Activated naive CD4-positive, alpha-beta T cell treated with anti-CD3 and anti-CD28 coated beads, Interleukin-2, amount 50 U/mL, for 24 hours (primary cell): Measurements from ENCODE around the gene TRRAP.

Experiments
- H3K27ac Mint-ChIP-seq: one replicate; pipeline ENCODE4 v1.8.0; 2021; ENCODE audit warnings: mild to moderate bottlenecking, mixed read lengths
- H3K27me3 Mint-ChIP-seq: one replicate; pipeline ENCODE4 v1.8.0; 2021; ENCODE audit warnings: mixed read lengths
- H3K36me3 Mint-ChIP-seq: one replicate; pipeline ENCODE4 v1.8.0; 2021; ENCODE audit warnings: mixed read lengths
- H3K4me1 Mint-ChIP-seq: one replicate; pipeline ENCODE4 v1.8.0; 2021; ENCODE audit warnings: mixed read lengths
- H3K4me3 Mint-ChIP-seq: one replicate; pipeline ENCODE4 v1.8.0; 2021; ENCODE audit warnings: mild to moderate bottlenecking, mixed read lengths
- H3K9me3 Mint-ChIP-seq: one replicate; pipeline ENCODE4 v1.8.0; 2021; ENCODE audit warnings: mixed read lengths

Gene TRRAP

DNA sequence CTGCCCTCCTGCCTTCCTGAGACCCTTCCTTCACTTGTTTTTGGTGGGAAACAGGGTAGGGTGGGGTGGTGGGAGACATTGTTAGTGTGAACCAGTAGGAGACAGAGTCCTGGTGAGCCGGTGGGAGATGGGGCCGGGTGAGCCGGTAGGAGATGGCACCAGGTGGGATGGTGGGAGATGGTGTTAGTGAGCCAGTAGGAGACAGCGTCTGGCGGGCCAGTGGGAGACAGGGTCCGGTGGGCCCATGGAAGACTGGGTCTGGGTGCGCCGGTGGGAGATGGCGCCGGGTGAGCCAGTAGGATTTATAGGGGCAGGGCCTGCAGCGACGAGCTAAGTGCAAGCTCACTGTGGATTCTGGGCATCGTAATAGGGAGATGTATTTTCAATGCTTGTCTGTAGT lies 116.8 kb downstream of the TRRAP start:
- peaks cover 9% of the 10 kb centered on the region for H3K36me3 Mint-ChIP-seq
- H3K4me1 Mint-ChIP-seq: no peaks in the 10 kb centered on the region
- H3K27ac Mint-ChIP-seq: no peak overlapping the region
- no peaks in the 10 kb centered on the region for H3K27me3 Mint-ChIP-seq
- H3K4me3 Mint-ChIP-seq: no peak overlapping the region
- H3K9me3 Mint-ChIP-seq: no peaks in the 10 kb centered on the region

DNA sequence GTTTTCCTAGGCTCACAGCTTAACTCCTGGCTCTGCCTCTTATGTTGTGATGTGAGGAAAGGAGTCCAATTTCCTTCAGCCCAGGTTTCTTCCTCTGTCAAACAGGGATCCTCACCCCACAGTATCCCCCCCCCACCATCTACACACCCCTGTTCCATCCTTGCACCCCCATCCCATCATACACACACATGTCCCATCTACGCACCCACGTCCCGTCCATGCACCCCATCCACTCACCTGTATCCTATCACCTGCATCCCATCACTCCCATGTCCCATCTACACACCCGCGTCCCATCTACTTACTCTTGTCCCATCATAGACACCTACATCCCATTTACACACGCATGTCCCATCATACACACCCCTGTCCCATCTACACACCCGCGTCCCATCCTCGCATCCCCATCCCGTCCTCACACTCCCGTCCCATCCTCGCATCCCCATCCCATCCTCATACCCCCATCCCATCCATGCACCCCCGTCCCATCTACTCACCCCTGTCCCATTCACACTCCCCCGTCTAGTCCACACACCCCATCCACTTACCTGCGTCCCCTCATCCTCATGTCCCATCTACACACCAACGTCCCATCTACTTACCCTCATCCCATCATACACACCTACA lies 117.3 kb downstream of the TRRAP start:
- Mint-ChIP-seq H3K4me1 (no peaks in the 10 kb centered on the region), H3K27ac (no peak overlapping the region), H3K27me3 (no peaks in the 10 kb centered on the region), H3K36me3 (peaks cover 6% of the 10 kb centered on the region), H3K4me3 (no peak overlapping the region), H3K9me3 (no peaks in the 10 kb centered on the region)

DNA sequence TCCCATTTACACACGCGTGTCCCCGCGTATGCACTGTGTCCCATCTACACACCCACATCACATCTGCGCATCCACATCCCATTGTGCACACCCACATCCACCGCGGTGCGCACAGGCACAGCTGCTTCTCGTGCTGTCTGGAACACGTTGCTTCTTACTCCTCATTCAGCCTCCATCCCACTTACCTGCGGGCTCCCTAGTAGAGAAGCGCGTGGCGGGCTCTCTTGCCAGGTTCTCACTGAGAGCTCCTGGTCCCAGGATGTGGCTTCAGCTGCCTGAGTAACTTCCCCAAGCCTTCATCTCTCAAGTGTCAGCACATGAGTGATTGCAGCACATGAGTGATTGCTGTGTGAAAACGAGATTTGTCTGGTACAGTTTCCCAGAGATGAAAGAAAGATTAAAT lies 117.8 kb downstream of the TRRAP start:
- H3K9me3 Mint-ChIP-seq: no peaks in the 10 kb centered on the region
- H3K27me3 Mint-ChIP-seq: no peaks in the 10 kb centered on the region
- H3K27ac Mint-ChIP-seq: no peak overlapping the region
- H3K4me1 Mint-ChIP-seq: no peaks in the 10 kb centered on the region
- peaks cover 6% of the 10 kb centered on the region for H3K36me3 Mint-ChIP-seq
- H3K4me3 Mint-ChIP-seq: no peak overlapping the region

DNA sequence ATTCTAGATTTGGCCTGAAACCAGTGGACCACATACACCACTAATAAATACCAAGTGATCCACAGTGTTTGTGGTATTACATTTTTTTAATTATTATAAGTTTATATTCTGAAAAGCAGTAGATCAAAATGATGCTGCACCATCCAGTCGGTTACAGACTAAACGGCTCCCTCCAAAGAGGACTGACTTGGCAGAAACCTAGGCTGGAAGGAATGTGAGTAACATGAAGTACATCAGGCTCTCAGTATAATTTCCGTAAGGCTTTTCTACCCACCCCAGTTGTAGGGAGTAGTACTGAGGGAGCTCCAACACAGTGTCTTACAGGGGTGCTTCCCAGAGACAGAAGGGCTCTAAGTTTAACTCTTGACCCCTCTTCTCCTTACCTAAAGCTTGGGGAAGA lies 119.5 kb downstream of the TRRAP start:
- Mint-ChIP-seq H3K9me3 (no peaks in the 10 kb centered on the region), H3K27me3 (no peaks in the 10 kb centered on the region), H3K27ac (no peak overlapping the region), H3K4me1 (peaks cover 7% of the 10 kb centered on the region), H3K36me3 (peaks cover 6% of the 10 kb centered on the region), H3K4me3 (no peak overlapping the region)

DNA sequence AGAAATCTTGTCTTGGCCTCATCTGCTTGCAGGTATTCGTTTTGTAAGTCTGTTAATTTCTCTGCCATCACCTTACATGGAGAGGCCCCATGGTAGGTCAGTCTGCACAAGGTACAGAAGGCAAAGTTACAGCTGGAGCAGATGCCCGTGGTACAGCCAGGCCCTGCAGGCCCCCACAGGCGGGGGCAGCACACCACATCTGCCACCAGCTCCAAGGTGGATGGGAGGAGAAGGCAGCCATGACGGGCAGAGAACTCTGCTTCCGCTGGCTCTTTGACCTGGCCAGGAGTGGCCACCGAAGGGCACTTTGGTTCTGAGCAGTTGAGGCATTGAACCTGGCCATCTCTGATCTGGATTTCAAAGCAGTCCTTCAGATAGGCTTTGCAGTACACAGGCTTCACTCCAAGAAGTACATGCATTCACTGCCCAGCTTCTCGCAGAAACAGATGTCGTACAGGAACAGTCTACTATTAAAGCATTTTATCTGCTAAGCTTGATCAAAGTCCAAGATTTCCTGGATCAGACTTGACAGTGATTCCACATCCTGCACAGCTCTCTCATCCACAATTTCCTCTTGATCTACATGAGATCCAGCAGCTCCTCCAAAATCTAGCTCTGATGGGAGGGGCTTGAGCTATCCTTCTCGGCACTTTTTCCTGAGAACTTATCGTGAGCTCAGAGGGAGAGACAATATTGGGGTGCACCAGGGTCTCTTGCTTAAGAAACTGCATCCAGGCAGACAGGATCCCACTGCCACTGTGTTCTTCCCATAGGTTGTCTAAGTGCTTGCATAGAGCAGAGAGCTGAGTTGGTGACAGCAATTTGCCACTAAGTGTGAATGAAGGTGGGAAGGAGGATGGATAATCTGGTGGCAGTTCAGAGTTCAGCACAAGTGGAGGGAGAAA lies 120.7 kb downstream of the TRRAP start:
- Mint-ChIP-seq H3K9me3 (no peaks in the 10 kb centered on the region), H3K27me3 (no peaks in the 10 kb centered on the region), H3K4me1 (peaks cover 7% of the 10 kb centered on the region), H3K27ac (no peak overlapping the region), H3K36me3 (peaks cover 6% of the 10 kb centered on the region), H3K4me3 (no peak overlapping the region)

DNA sequence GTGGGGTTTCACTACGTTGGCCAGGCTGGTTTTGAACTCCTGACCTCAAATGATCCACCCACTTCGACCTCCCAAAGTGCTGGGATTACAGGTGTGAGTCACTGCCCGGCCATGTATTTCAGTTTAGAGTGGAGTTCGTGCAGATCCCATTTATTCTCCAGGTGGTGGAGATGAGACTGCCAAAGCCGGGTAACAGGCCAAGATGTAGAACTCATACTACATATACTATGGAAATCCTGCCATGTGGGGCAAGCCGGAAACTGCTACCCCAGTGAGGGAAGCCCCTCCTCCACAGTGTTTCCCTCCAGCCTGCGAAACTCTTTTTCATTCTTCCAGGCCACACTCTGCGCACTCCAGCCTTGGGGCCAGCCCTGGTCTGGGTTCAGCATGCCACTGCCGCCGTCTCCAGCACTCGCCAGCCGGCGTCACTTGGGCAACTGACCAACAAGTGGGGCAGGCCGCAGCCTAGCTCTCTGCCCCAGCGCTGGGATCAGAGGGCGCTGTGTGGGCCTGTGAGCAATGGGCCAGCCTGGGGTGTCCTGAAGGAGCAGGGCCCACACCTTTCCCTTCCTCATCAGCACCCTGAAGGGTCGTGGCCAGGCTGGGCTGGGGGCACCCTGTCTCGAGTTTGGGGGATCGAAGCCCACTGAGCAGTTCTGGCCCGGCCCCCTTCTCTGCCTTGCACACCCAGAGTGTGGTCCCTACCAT lies 122.0 kb downstream of the TRRAP start:
- Mint-ChIP-seq H3K4me3 (no peak overlapping the region), H3K36me3 (peaks cover 10% of the 10 kb centered on the region), H3K27me3 (no peaks in the 10 kb centered on the region), H3K4me1 (peaks cover 7% of the 10 kb centered on the region), H3K27ac (no peak overlapping the region), H3K9me3 (no peaks in the 10 kb centered on the region)

DNA sequence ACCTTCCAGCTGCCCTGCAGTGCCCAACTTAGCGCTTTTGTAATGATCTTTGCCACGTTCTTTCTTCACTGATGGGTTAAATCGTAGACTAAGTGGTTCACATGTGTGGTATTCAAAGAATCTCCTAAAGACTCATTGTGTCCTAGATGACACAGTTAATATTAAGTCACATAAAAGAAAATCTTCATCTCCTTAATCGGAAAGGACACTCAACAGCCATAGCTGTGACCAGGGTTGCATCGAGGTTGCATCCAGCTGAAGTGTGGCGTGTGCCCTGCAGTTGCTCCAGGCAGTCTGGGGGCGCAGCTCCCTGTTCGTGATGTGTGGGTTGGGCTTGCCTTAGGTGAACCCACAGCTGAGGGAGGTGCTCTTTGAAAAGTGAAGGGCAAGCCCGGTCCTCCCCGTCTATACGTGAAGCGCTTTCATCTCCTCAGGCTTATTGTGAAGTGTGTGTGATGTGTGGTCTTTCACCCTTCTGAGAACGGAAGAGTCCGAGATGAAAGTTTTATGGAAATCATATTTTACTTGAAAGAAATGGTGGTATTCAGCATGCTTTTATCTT lies 122.7 kb downstream of the TRRAP start:
- no peak overlapping the region for H3K27ac Mint-ChIP-seq

DNA sequence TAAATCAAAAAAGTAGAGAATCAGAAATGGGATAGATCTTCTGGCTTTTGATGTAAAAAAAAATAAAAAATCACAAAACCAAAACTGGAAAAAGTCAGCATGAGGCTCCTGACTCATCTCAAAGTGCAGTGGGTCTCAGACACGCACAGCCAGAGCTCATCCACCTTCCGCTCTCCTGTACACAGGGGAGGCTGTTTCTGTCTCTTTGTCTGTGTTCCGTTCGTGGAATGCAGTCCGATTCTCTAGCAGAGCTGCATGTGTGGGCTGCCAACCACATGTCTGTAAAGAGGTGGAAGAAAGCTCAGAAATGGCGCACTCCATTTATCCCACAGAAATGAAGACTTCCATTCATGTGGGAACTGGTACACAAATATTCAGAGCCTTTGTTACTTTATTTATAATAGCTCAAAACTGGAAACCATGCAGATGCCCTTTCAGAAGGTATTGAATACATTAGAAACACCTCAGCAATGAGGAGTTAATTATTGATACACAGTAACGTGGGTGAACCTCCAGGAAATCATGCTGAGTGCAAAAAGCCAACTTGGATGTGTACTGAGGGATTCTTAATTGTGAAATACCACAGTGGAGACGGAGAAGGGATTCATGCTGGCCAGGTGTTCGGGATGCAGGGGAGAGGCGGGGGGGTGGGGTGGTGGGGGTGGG lies 123.3 kb downstream of the TRRAP start:
- Mint-ChIP-seq H3K4me3 (no peak overlapping the region), H3K36me3 (peaks cover 8% of the 10 kb centered on the region), H3K27me3 (no peaks in the 10 kb centered on the region), H3K4me1 (peaks cover 7% of the 10 kb centered on the region), H3K27ac (no peak overlapping the region), H3K9me3 (no peaks in the 10 kb centered on the region)

More for the DNA sequence above, 122.7 kb downstream of the TRRAP start:
- Mint-ChIP-seq H3K4me3 (no peak overlapping the region), H3K4me1 (peaks cover 7% of the 10 kb centered on the region), H3K27me3 (no peaks in the 10 kb centered on the region), H3K9me3 (no peaks in the 10 kb centered on the region), H3K36me3 (peaks cover 9% of the 10 kb centered on the region)

DNA sequence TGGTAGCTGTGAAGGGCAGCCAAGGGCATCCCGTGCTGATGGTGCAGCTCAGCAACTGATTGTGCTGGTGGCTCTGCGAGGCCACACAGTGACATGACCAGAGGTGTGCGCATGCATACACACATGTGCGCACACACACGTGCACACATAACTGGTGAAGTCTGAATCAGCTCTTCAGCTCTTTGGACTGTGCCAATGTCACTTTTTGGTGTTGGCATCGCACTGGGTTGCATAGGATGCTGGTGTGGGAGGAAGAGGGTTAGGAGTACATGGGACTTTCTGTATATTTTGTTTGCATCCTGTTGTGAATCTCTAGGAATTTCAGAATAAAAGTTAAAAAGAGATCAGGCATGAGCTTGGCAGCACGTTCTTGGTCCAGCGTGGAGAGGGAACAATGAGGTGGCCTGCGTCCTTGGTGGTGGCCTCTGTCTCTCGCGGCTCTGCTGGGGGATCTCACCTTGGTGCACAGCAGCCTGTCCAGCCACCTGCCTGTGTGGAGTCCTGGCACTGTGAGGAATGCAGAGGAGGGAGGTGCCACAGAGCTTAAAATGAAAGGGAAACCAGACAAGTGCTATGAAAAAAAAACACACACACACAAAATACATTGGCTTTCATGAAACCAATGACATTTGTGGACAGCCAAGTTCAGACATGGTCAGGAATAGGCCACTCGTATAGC lies 124.0 kb downstream of the TRRAP start:
- no peaks in the 10 kb centered on the region for H3K27me3 Mint-ChIP-seq
- peaks cover 8% of the 10 kb centered on the region for H3K36me3 Mint-ChIP-seq
- H3K4me1 Mint-ChIP-seq: peaks cover 7% of the 10 kb centered on the region
- H3K9me3 Mint-ChIP-seq: no peaks in the 10 kb centered on the region
- H3K27ac Mint-ChIP-seq: no peak overlapping the region
- H3K4me3 Mint-ChIP-seq: no peak overlapping the region

DNA sequence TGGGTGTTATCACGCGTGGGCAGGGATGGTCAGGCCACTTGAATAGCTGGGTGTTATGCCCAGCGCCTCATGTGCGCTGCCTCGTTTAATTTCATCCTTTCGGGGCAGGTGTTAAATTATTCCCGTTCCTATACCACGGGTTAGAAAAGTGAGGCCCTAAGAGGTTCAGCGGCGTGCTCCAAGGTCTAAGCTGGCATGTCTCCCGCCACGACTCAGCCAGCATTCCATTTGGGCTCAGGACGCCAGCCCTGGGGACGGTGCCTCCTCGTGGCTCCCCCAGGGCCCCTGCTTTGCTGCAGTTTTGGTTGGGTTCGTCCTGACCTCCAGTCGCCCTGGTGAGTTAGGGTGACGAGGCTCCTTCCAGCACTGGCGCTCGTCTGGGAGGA lies 124.5 kb downstream of the TRRAP start:
- H3K9me3 Mint-ChIP-seq: no peaks in the 10 kb centered on the region
- H3K27ac Mint-ChIP-seq: no peak overlapping the region
- no peaks in the 10 kb centered on the region for H3K27me3 Mint-ChIP-seq
- peaks cover 7% of the 10 kb centered on the region for H3K4me1 Mint-ChIP-seq
- H3K36me3 Mint-ChIP-seq: peaks cover 8% of the 10 kb centered on the region
- H3K4me3 Mint-ChIP-seq: no peak overlapping the region

DNA sequence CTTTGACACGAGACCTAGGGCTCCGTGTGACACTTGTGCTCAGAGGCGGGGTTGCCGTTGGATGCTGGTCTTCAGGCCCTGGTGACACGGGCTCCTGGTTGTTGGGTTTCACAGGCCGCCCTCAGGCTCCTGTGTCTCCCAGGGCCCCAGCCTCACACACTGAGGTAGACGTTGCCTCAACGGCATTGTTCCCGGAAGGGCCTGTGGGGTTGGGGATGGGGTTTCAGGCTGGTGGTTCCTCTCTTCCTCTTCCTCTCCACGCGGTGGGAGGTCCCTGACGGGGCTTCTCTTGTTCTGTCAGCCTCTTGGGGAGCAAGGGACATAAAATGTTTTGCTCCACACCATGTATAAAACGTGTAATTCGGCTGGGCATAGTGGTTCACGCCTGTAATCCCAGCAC lies 125.1 kb downstream of the TRRAP start:
- Mint-ChIP-seq H3K27ac (no peak overlapping the region), H3K4me3 (no peak overlapping the region), H3K9me3 (no peaks in the 10 kb centered on the region), H3K36me3 (peaks cover 8% of the 10 kb centered on the region), H3K4me1 (peaks cover 7% of the 10 kb centered on the region), H3K27me3 (no peaks in the 10 kb centered on the region)

DNA sequence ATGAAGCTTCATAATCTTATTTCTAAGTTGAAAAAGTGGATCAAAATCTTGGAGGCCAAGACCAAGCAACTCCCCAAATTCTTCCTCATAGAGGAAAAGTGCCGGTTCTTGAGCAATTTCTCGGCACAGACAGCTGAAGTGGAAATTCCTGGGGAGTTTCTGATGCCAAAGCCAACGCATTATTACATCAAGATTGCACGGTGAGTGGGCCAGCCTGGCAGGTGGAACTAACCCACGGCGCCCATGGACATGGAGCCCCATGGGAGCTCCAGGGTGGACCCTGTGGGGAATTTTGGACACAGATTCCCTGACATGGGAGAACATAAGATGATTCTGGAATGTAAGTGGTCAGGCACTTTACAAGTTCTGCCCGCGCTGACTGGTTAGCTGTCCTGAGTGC lies 125.9 kb downstream of the TRRAP start:
- H3K4me1 Mint-ChIP-seq: peaks cover 7% of the 10 kb centered on the region
- no peak overlapping the region for H3K4me3 Mint-ChIP-seq
- H3K36me3 Mint-ChIP-seq: peaks cover 8% of the 10 kb centered on the region
- H3K9me3 Mint-ChIP-seq: no peaks in the 10 kb centered on the region
- H3K27me3 Mint-ChIP-seq: no peaks in the 10 kb centered on the region
- no peak overlapping the region for H3K27ac Mint-ChIP-seq

DNA sequence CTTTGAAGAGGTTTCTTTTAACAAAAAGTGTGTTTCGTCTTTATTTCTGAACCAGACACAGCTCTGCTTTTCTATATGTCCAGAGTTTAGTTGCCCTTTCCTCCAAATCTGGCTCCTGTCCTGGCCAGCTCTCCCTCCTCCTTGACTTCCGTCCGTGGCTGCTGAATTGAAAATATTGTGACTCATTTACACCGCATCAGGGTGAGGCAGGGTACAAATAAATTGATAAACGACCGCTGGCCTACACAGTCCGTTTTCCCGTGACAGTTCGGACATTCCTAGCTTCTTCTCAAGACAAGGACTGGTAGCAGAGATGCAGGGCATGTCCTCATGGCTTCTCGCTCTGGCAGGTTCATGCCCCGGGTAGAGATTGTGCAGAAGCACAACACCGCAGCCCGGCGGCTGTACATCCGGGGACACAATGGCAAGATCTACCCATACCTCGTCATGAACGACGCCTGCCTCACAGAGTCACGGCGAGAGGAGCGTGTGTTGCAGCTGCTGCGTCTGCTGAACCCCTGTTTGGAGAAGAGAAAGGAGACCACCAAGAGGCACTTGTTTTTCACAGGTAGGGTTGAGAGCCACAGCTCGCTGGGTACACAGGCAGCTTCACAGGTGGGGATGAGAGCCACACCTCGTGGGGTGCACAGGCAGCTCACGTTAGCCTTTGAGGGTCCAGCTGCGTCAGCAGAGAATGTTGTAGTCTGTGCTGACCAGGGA lies 126.6 kb downstream of the TRRAP start:
- Mint-ChIP-seq H3K27me3 (no peaks in the 10 kb centered on the region), H3K27ac (peak overlapping the region; percentile 59), H3K4me1 (peaks cover 7% of the 10 kb centered on the region), H3K36me3 (peaks cover 8% of the 10 kb centered on the region), H3K4me3 (no peak overlapping the region), H3K9me3 (no peaks in the 10 kb centered on the region)

DNA sequence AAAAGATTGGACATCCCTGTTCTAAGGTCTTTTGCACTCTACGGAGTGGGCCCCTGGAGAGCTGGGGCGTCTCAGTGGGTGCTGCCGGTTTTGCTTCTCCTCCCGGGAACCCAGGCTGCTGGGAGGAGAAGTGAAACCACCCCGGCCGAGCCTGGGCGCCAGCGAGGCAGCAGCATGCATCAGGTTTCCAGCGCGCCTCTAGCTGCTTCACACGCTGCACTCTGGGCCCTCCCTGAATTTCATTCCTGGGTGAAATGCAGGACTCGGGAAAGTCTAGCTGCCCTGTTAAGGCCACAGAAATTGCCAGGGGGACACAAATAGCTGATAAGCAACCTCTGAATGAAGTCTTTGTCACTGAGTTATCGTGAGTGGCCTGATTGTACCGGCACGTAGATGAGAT lies 127.4 kb downstream of the TRRAP start:
- Mint-ChIP-seq H3K4me1 (peaks cover 7% of the 10 kb centered on the region), H3K4me3 (no peak overlapping the region), H3K9me3 (no peaks in the 10 kb centered on the region), H3K27ac (no peak overlapping the region), H3K27me3 (no peaks in the 10 kb centered on the region), H3K36me3 (peaks cover 13% of the 10 kb centered on the region)
